PFSK-1 (cell line): ENCODE data around the gene TNS4.

ENCODE experiments used
- FOXP2 ChIP-seq: optimal IDR thresholded peaks from 2 replicates; pipeline ENCODE3; 2011; ENCODE audit warnings: borderline replicate concordance, control low read depth, inconsistent platforms; ENCODE audit not compliant: insufficient read depth; ENCODE audit errors: extremely low read length, extremely low read depth
- POLR2AphosphoS5 ChIP-seq: IDR thresholded peaks from 2 replicates; pipeline ENCODE4 v1.6.1; 2012; ENCODE audit warnings: low read depth, mild to moderate bottlenecking, control low read depth, low read length, moderate library complexity
- REST ChIP-seq, 2 experiments: IDR thresholded peaks; 2 replicates each; pipeline versions ENCODE4 v1.6.1 to v1.8.0; 2011 to 2012; ENCODE audit warnings: low read depth in 2 of 2, low read length in 2 of 2, control low read depth in 1 of 2, inconsistent platforms in 1 of 2, mild to moderate bottlenecking in 1 of 2, moderate library complexity in 1 of 2; ENCODE audit not compliant: insufficient read depth in 1 of 2
- SIN3A ChIP-seq: IDR thresholded peaks from 2 replicates; pipeline ENCODE4 v1.6.1; 2012; ENCODE audit warnings: mild to moderate bottlenecking, low read length, moderate library complexity, borderline replicate concordance; ENCODE audit not compliant: insufficient read depth
- TAF1 ChIP-seq: IDR thresholded peaks from 2 replicates; pipeline ENCODE4 v1.6.1; 2012; ENCODE audit warnings: low read length, control low read depth, borderline replicate concordance; ENCODE audit not compliant: insufficient read depth

Gene TNS4

GRCh38 chr17:40509626-40510327 lies 8.4 kb upstream of the TNS4 start:
- no peak for TF ChIP-seq SIN3A
- TF ChIP-seq POLR2AphosphoS5, result no peak
- TF ChIP-seq REST (IDR thresholded peaks at IDR 0.05; ENCODE audit: insufficient read depth in 1 of 2, low read depth in 2 of 2, low read length in 2 of 2), result no peak

GRCh38 chr17:40506786-40507185 lies 5.4 kb upstream of the TNS4 start:
- TF ChIP-seq POLR2AphosphoS5, result no peak

GRCh38 chr17:40503154-40503553 lies 1.7 kb upstream of the TNS4 start:
- TF ChIP-seq SIN3A (no peak), POLR2AphosphoS5 (no peak)

DNA sequence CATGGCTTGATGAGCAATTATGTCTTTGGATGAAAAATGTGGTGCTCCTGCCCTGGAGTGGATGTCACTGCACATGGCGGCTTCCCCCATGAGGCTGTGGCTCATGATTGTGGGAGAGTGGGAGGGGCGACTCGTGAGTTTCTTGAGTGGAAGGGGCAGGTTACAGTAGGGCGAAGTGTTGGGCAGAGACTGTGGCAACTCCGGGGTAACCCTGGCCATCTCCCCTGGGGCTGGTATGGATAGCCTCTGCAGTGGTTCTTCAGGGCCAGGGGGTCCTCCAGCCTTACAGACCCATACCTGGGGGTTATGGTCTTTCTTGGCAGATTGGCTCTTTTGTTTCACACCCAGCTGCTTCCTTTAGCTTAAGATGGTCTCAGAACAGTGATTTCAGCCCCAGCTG lies 1.3 kb upstream of the TNS4 start:
- TF ChIP-seq REST (IDR thresholded peaks at IDR 0.05; ENCODE audit: insufficient read depth in 1 of 2, low read depth in 2 of 2, low read length in 2 of 2) (no peak), SIN3A (no peak), POLR2AphosphoS5 (no peak), TAF1 (no peak), FOXP2 (no peak)

GRCh38 chr17:40500709-40501108 lies 714 bp downstream of the TNS4 start:
- TF ChIP-seq FOXP2, result no peak
- TF ChIP-seq REST (IDR thresholded peaks at IDR 0.05; ENCODE audit: insufficient read depth in 1 of 2, low read depth in 2 of 2, low read length in 2 of 2), result no peak

GRCh38 chr17:40500190-40500589 lies 1.2 kb downstream of the TNS4 start:
- TF ChIP-seq POLR2AphosphoS5, result no peak
- TF ChIP-seq REST (IDR thresholded peaks at IDR 0.05; ENCODE audit: insufficient read depth in 1 of 2, low read depth in 2 of 2, low read length in 2 of 2), result no peak
- TF ChIP-seq TAF1, result no peak
- no peak for TF ChIP-seq FOXP2
- TF ChIP-seq SIN3A, result no peak
